GM12878 (cell line): Measurements from ENCODE around the gene RABEP1. TPM values are rescaled to one million over a fixed set of nuclear protein-coding genes. Genes with fewer than 3 reads are reported as not detected.
A peak's percentile ranks its signal among the peaks of the same experiment; 100 is the strongest.

ENCODE experiments used
- BRCA1 ChIP-seq: IDR thresholded peaks from 2 replicates; pipeline ENCODE4 v1.6.1; 2011; ENCODE audit warnings: low read depth, low read length, improper control_type of control experiment
- JUNB ChIP-seq: IDR thresholded peaks from 2 replicates; pipeline ENCODE4 v1.6.1; 2016; ENCODE audit warnings: antibody characterized with exemption, mild to moderate bottlenecking
- NFYA ChIP-seq: IDR thresholded peaks from 2 replicates; pipeline ENCODE4 v1.6.1; 2011; ENCODE audit warnings: low read depth, mild to moderate bottlenecking, low read length, improper control_type of control experiment, borderline replicate concordance
- NFYB ChIP-seq: IDR thresholded peaks from 2 replicates; pipeline ENCODE4 v1.6.1; 2011; ENCODE audit warnings: low read depth, mild to moderate bottlenecking, low read length, improper control_type of control experiment, moderate library complexity; ENCODE audit not compliant: insufficient read depth
- NR2F1 ChIP-seq: fragments of 450-650 bp; conservative IDR thresholded peaks from 2 replicates; pipeline ENCODE4 v1.6.1; 2017; ENCODE audit warnings: mild to moderate bottlenecking
- PKNOX1 ChIP-seq: fragments of 450-650 bp; IDR thresholded peaks from 2 replicates; pipeline ENCODE4 v1.6.1; 2016; ENCODE audit warnings: mild to moderate bottlenecking
- POLR2AphosphoS5 ChIP-seq: IDR thresholded peaks from 2 replicates; pipeline ENCODE4 v1.6.1; 2011; ENCODE audit warnings: mild to moderate bottlenecking, low read length, inconsistent platforms
- RB1 ChIP-seq: fragments of 450-650 bp; formaldehyde crosslinking; IDR thresholded peaks from 2 replicates; pipeline ENCODE4 v1.6.1; 2017; ENCODE audit warnings: mild to moderate bottlenecking, borderline replicate concordance
- RFX5 ChIP-seq: IDR thresholded peaks from 2 replicates; pipeline ENCODE4 v1.6.1; 2011; ENCODE audit warnings: low read depth, low read length, improper control_type of control experiment
- SRF ChIP-seq, 2 experiments: IDR thresholded peaks; 2 replicates each; pipeline ENCODE4 v1.6.1; 2011; ENCODE audit warnings: low read depth in 2 of 2, low read length in 2 of 2, mild to moderate bottlenecking in 1 of 2, moderate library complexity in 1 of 2
- TARDBP ChIP-seq: IDR thresholded peaks from 2 replicates; pipeline ENCODE4 v1.6.1; 2016; ENCODE audit warnings: borderline replicate concordance
- TCF3 ChIP-seq: IDR thresholded peaks from 2 replicates; pipeline ENCODE4 v1.6.1; 2012; ENCODE audit warnings: low read depth, mild to moderate bottlenecking, low read length, borderline replicate concordance; ENCODE audit not compliant: insufficient read depth
- ZNF622 ChIP-seq: fragments of 450-650 bp; IDR thresholded peaks from 2 replicates; pipeline ENCODE4 v1.6.1; 2017; ENCODE audit warnings: mild to moderate bottlenecking, inconsistent platforms
- polyA plus RNA-seq, 11 experiments: library from polyadenylated mRNA; depleted of rRNA in 4 of 11; unstranded in 6 of 11; stranded (reverse) in 5 of 11; fragments of >200 nt; fragmentation: Nextera tagmentation in 4 of 11; fragmentation: Illumina TruSeq in 1 of 11; extraction: Ambion mirVana in 4 of 11; extraction: Trizol in 1 of 11; gene quantifications; 1 replicate in 1 of 11; 2 replicates in 10 of 11; pipeline versions ENCODE4 v1.2.1 to v1.2.3, GENCODE V29; 2011 to 2016; ENCODE audit warnings: inconsistent platforms in 2 of 11, missing spikeins in 2 of 11, low read depth in 1 of 11
- total RNA-seq, 4 experiments: library from RNA; depleted of rRNA in 3 of 4; stranded (reverse); fragments of >200 nt in 3 of 4; fragmentation: Illumina TruSeq in 1 of 4; extraction: Trizol in 1 of 4; gene quantifications; 2 replicates each; pipeline versions ENCODE4 v1.2.1 to v1.2.3, GENCODE V29; 2013 to 2021

The RABEP1 gene
- total and polyA plus RNA-seq, 10 of the 15 experiments (the other 5 are each of a cell fraction or from before 2014, with no cell fraction given): 13.4 to 71.4 (median 59.8) TPM

- 0 out of 2 replicates have a peak, but pooled peaks have one; percentile 23 for TF ChIP-seq TARDBP
- peak; percentile 64; the same call in 1 of the 2 replicates for TF ChIP-seq POLR2AphosphoS5
- TF ChIP-seq SRF (IDR thresholded peaks at IDR 0.05; ENCODE audit: low read depth in 2 of 2, low read length in 2 of 2): no peak
- no peak; the same call in 1 of the 2 replicates for TF ChIP-seq NFYA
- peak; percentile 87 for TF ChIP-seq NFYB
- TF ChIP-seq ZNF622: no peak
- TF ChIP-seq PKNOX1: peak; percentile 77
- TF ChIP-seq TCF3: 0 out of 2 replicates have a peak, but pooled peaks have one; percentile 41
- peak; percentile 80; the same call in 1 of the 2 replicates for TF ChIP-seq RFX5
- 0 out of 2 replicates have a peak, but pooled peaks have one; percentile 30 for TF ChIP-seq RB1
- TF ChIP-seq NR2F1: peak; percentile 46
- no peak for TF ChIP-seq JUNB
- TF ChIP-seq BRCA1: no peak
These were observed 137.4 kb downstream of the RABEP1 start, which contains the start of gene NUP88 (continued) for GRCh38 chr17:5419356-5419958.
